K562 (cell line): Measurements from ENCODE around the gene IRS1. TPM values are rescaled to one million over a fixed set of nuclear protein-coding genes. Genes with fewer than 3 reads are reported as not detected.

Source experiments
- ATAC-seq: fragments of 200-7000 bp; cut with Tn5 transposase; 3 replicates; pipeline ENCODE4 v1.9.1; 2020; ENCODE audit warnings: moderate library complexity
- BruUV-seq: library from RNA; stranded (reverse); fragments of 400-500 nt; replicated peaks from 2 replicates; lab custom pipeline; 2021; lab: Mats Ljungman, UMichigan
- CTCF ChIA-PET: fragments of 300-600 bp; formaldehyde crosslinking; extraction: SDS; loops from one replicate; lab custom pipeline; 2021; ENCODE audit warnings: low intra/inter-chr PET ratio; lab: Yijun Ruan, JAX
- POLR2A ChIA-PET: fragments of 300-600, 350-650 bp; sonication (Branson Sonifier 250); formaldehyde crosslinking; extraction: SDS; loops from one replicate; lab custom pipeline; 2021; ENCODE audit warnings: antibody characterized with exemption, inconsistent platforms; lab: Yijun Ruan, JAX
- DNase-seq, 4 experiments: peaks; one replicate each; pipeline versions ENCODE4 v3.0.0 to v3.0.0-alpha.2; 2011 to 2018; ENCODE audit warnings: low spot score in 3 of 4, mixed read lengths in 3 of 4; ENCODE audit errors: extremely low read depth in 1 of 4
- FAIRE-seq: peaks from 2 replicates; lab custom pipeline; 2011; peaks lifted over from hg19 to GRCh38; lab: Jason Lieb, UNC
- H2AFZ ChIP-seq: 2 replicates; pipeline ENCODE4 v1.6.0; 2011; ENCODE audit warnings: low read depth, low read length, control low read depth, inconsistent platforms
- H3K27ac ChIP-seq: fragments of 200-600 bp; 3 replicates; pipeline ENCODE4 v1.8.0; 2011; ENCODE audit warnings: low read depth, mild to moderate bottlenecking, control low read depth, inconsistent platforms, low read length, moderate library complexity, mixed read lengths; ENCODE audit errors: extremely low read depth
- H3K27me3 ChIP-seq, 2 experiments: fragments of 300-600 bp in 1 of 2; 2 replicates in 1 of 2; 3 replicates in 1 of 2; pipeline versions ENCODE4 v1.6.0 to v1.8.0; 2011; ENCODE audit warnings: inconsistent platforms in 2 of 2, low read length in 2 of 2, mild to moderate bottlenecking in 1 of 2, mixed read lengths in 1 of 2, moderate library complexity in 1 of 2; ENCODE audit not compliant: control insufficient read depth in 2 of 2, insufficient read depth in 2 of 2
- H3K36me3 ChIP-seq: fragments of 300-600 bp; 3 replicates; pipeline ENCODE4 v1.8.0; 2011; ENCODE audit warnings: mild to moderate bottlenecking, low read length, inconsistent platforms; ENCODE audit not compliant: control insufficient read depth, insufficient read depth
- H3K4me1 ChIP-seq, 2 experiments: fragments of 200-600 bp in 1 of 2; replicated peaks in 1 of 2; 2 replicates in 1 of 2; 3 replicates in 1 of 2; pipeline versions ENCODE4 v1.5.1 to v1.8.0; 2011; ENCODE audit warnings: inconsistent platforms in 2 of 2, low read length in 2 of 2, mild to moderate bottlenecking in 1 of 2, mixed read lengths in 1 of 2, moderate library complexity in 1 of 2; ENCODE audit not compliant: control insufficient read depth in 2 of 2, insufficient read depth in 2 of 2
- H3K4me2 ChIP-seq: 2 replicates; pipeline ENCODE4 v1.6.1; 2011; ENCODE audit warnings: low read length, control low read depth, inconsistent platforms, mixed read lengths; ENCODE audit not compliant: insufficient read depth
- H3K4me3 ChIP-seq: fragments of 200-600 bp; sonication (generic), shearing (Covaris generic); 2 replicates; pipeline ENCODE4 v1.5.1; 2016; ENCODE audit warnings: control low read depth, inconsistent platforms
- H3K79me2 ChIP-seq: fragments of 200-600 bp; 3 replicates; pipeline ENCODE4 v1.8.0; 2011; ENCODE audit warnings: low read length, inconsistent platforms; ENCODE audit not compliant: control insufficient read depth, insufficient read depth
- H3K9ac ChIP-seq, 2 experiments: 2 replicates each; pipeline versions ENCODE4 v1.6.0 to v1.6.1; 2011; ENCODE audit warnings: low read depth in 2 of 2, low read length in 2 of 2, control low read depth in 1 of 2, inconsistent platforms in 1 of 2, mild to moderate bottlenecking in 1 of 2, mixed read lengths in 1 of 2; ENCODE audit not compliant: insufficient read depth in 1 of 2
- H3K9me1 ChIP-seq: one replicate; pipeline ENCODE4 v1.6.0; 2011; ENCODE audit warnings: inconsistent platforms, mild to moderate bottlenecking, low read length, moderate library complexity; ENCODE audit not compliant: control insufficient read depth, insufficient read depth
- H3K9me3 ChIP-seq: replicated peaks from 2 replicates; pipeline ENCODE4 v1.5.1; 2011; ENCODE audit warnings: low read depth, low read length, inconsistent platforms; ENCODE audit not compliant: control insufficient read depth, insufficient read depth
- H4K20me1 ChIP-seq: replicated peaks from 2 replicates; pipeline ENCODE4 v1.6.1; 2011; ENCODE audit warnings: low read length, inconsistent platforms, mixed read lengths; ENCODE audit not compliant: control insufficient read depth, insufficient read depth
- CC2D1A ChIP-seq: fragments of 450-650 bp; IDR thresholded peaks from 2 replicates; pipeline ENCODE4 v1.6.1; 2017; ENCODE audit warnings: mild to moderate bottlenecking
- CHD4 ChIP-seq: fragments of 200-600 bp; sonication (generic); IDR thresholded peaks from 3 replicates; pipeline ENCODE4 v1.6.1; 2012; ENCODE audit warnings: low read depth, mild to moderate bottlenecking, mixed read lengths, low read length, inconsistent platforms; ENCODE audit not compliant: insufficient read depth, insufficient replicate concordance, poor library complexity, severe bottlenecking
- ESRRA ChIP-seq: fragments of 450-650 bp; IDR thresholded peaks from 2 replicates; pipeline ENCODE4 v1.6.1; 2014; ENCODE audit warnings: low read depth, mild to moderate bottlenecking, moderate library complexity, borderline replicate concordance
- HCFC1 ChIP-seq: IDR thresholded peaks from 2 replicates; pipeline ENCODE4 v1.6.1; 2012; ENCODE audit warnings: low read depth, low read length, improper control_type of control experiment
- LARP7 ChIP-seq: fragments of 450-650 bp; IDR thresholded peaks from 2 replicates; pipeline ENCODE4 v1.6.1; 2016
- NELFE ChIP-seq: IDR thresholded peaks from 2 replicates; pipeline ENCODE4 v1.6.1; 2011; ENCODE audit warnings: mild to moderate bottlenecking; ENCODE audit not compliant: insufficient read depth, insufficient read length
- PPARD ChIP-seq: fragments of 250-450 bp; sonication (Bioruptor Pico); IDR thresholded peaks from 2 replicates; pipeline ENCODE4 v1.8.0; 2022; ENCODE audit warnings: inconsistent platforms, mild to moderate bottlenecking, moderate library complexity
- RBM25 ChIP-seq: fragments of 200-400 bp; formaldehyde crosslinking; IDR thresholded peaks from 2 replicates; pipeline ENCODE4 v1.6.1; 2018; ENCODE audit warnings: low read length, low read depth, moderate library complexity; ENCODE audit not compliant: severe bottlenecking
- SOX6 ChIP-seq: fragments of 450-650 bp; IDR thresholded peaks from 2 replicates; pipeline ENCODE4 v1.6.1; 2014; ENCODE audit warnings: mild to moderate bottlenecking
- TFAM ChIP-seq: fragments of 250-450 bp; sonication (Bioruptor Pico); conservative IDR thresholded peaks from 2 replicates; pipeline ENCODE4 v1.5.0; 2021; ENCODE audit warnings: mild to moderate bottlenecking, moderate library complexity
- WGBS: fragments of 100-300 bp; shearing (Covaris generic); methylation state at CpG from one replicate; pipeline ENCODE4 v1.1.6; 2016; ENCODE audit warnings: low coverage, mixed read lengths; ENCODE audit not compliant: insufficient coverage; ENCODE audit errors: missing lambda C conversion rate; 5-methylcytosine and 5-hydroxymethylcytosine counted together
- in situ Hi-C: fragments of 300-500 bp; cut with MboI; formaldehyde crosslinking; loops from 4 replicates; pipeline ENCODE4 v1.15.0; 2018; ENCODE audit warnings: inconsistent platforms, mixed read lengths
- intact Hi-C: fragments of 100-400 bp; cut with micrococcal nuclease; formaldehyde crosslinking; loops from 2 replicates; pipeline ENCODE4 v1.14.2; 2022
- polyA plus RNA-seq, 8 experiments: library from polyadenylated mRNA; depleted of rRNA in 4 of 8; stranded (reverse) in 5 of 8; unstranded in 3 of 8; fragments of >200 nt; fragmentation: Nextera tagmentation in 2 of 8; fragmentation: Illumina TruSeq in 1 of 8; extraction: Ambion mirVana in 2 of 8; extraction: Trizol in 1 of 8; gene quantifications; 2 replicates each; pipeline versions ENCODE4 v1.2.1 to v1.2.3, GENCODE V29; 2011 to 2014; ENCODE audit warnings: inconsistent platforms in 1 of 8, missing spikeins in 1 of 8
- total RNA-seq, 7 experiments: library from RNA; depleted of rRNA in 6 of 7; stranded (reverse); fragments of >200 nt in 6 of 7; fragmentation: Illumina TruSeq in 2 of 7; extraction: Trizol in 2 of 7; gene quantifications; 2 replicates each; pipeline versions ENCODE4 v1.2.1 to v1.2.3, GENCODE V29; 2011 to 2021; ENCODE audit warnings: low replicate concordance in 1 of 7
- TF ChIP-seq, protein P1 (sequence below): fragments of 450-650 bp; IDR thresholded peaks from 2 replicates; pipeline ENCODE4 v1.6.1; 2016
- TF ChIP-seq, protein P2 (sequence below): fragments of 450-650 bp; IDR thresholded peaks from 2 replicates; pipeline ENCODE4 v1.6.1; 2016; ENCODE audit warnings: mild to moderate bottlenecking

Gene IRS1
- total and polyA plus RNA-seq, 9 of the 15 experiments (the other 6 are each of a cell fraction or from before 2014, with no cell fraction given), result under 0.01 to 0.31 (median 0.08) TPM; not detected in 1

DNA sequence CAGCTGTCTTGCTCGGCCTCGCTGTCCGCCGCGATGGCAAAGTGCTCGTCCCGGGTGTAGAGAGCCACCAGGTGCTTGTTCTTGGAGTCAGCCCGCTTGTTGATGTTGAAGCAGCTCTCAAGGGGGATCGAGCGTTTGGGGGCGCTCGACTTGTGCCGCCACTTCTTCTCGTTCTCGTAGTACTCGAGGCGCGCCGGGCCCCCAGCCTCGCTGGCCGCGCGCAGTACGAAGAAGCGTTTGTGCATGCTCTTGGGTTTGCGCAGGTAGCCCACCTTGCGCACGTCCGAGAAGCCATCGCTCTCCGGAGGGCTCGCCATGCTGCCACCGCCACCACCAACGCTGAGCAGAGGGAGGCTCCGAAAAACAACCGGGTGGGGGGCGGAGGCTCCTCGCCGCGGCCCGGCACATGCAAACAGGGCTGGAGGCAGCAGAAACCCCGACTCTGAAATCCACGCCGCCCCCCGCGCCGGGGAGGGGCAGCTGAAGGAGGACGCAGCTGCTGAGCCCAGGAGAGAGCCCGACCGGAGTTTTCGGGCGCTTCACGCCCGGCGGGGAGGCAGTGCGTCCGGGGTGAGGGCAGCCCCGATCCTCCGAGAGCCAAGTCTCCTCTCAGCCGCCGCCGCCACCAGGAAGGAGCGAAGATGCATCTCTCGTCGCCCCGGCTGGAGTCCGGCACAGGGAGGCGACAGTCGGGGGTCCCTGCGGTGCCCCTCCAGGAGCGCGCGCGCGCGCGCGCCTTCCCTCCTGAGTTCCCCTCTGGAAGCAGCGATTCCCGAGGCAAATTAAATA lies 1.0 kb downstream of the IRS1 start:
- in situ Hi-C loops, result no loop called here
- H3K9me3 ChIP-seq, result no peaks in the 10 kb centered on the region
- ATAC-seq, result no peak
- POLR2A ChIA-PET, result no interaction called here
- FAIRE-seq, result no peak
- no peak for DNase-seq
- H3K4me1 ChIP-seq, result peaks cover 0 to 28% of the 10 kb centered on the region in 2 experiments; a peak in 2 of 5 replicates
- H3K79me2 ChIP-seq, result no peaks in the 10 kb centered on the region
- H3K27ac ChIP-seq, result no peak overlapping the region
- H3K4me3 ChIP-seq, result peak overlapping the region; percentile 43; the same call in 1 of the 2 replicates
- H3K4me2 ChIP-seq, result no peak overlapping the region
- no peaks in the 10 kb centered on the region for H3K36me3 ChIP-seq
- TF ChIP-seq LARP7 (no peak), HCFC1 (no peak), ESRRA (no peak), SOX6 (no peak)
- H3K9me1 ChIP-seq, result no peaks in the 10 kb centered on the region
- CTCF ChIA-PET, result interaction anchor here (0.6 kb wide), 1 partner anchor 909 kb away, joined by 3 read pairs; no protein-coding TSS in a partner anchor
- H4K20me1 ChIP-seq, result no peaks in the 10 kb centered on the region
- intact Hi-C loops, result no loop called here
- peak overlapping the region in 1 of 2 experiments; percentile 85; a peak in 2 of 4 replicates for H3K9ac ChIP-seq
- H3K27me3 ChIP-seq, result peaks cover 0 to 5% of the 10 kb centered on the region in 2 experiments; a peak in 1 of 5 replicates
- BruUV-seq, result no TSS peak
- no peak overlapping the region; the same call in 1 of the 2 replicates for H2AFZ ChIP-seq
- WGBS, result 98% methylated on average over 11 of the region's 80 CpGs

DNA sequence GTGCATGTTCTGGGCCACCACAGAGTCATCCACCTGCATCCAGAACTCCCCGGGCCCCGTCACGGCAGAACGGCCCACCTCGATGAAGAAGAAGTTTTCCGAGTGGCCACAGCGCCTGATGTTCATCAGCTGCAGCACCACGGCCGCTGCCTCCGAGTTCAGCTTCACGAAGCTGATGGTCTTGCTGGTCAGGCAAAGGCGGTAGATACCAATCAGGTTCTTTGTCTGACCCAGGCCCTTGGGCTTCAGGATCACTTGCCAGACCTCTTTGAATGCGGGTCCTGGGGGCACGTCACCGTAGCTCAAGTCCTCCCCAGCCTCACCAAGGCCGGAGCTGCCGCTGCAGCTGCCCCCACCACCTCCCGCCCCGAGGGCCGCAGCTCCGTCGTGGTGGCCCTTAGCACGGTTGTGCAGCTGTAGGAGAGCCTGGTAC lies 1.6 kb downstream of the IRS1 start:
- no peak for DNase-seq
- POLR2A ChIA-PET, result no interaction called here
- H3K9me3 ChIP-seq, result no peaks in the 10 kb centered on the region
- no peak overlapping the region for H3K4me2 ChIP-seq
- peaks cover 0 to 28% of the 10 kb centered on the region in 2 experiments; a peak in 2 of 5 replicates for H3K4me1 ChIP-seq
- 94% methylated on average over 5 of the region's 23 CpGs for WGBS
- ATAC-seq, result no peak
- intact Hi-C loops (no loop called here), in situ Hi-C loops (no loop called here)
- no peaks in the 10 kb centered on the region for H4K20me1 ChIP-seq
- CTCF ChIA-PET, result interaction anchor here (0.6 kb wide), 1 partner anchor 908 kb away, joined by 3 read pairs; no protein-coding TSS in a partner anchor
- FAIRE-seq, result no peak
- no peak overlapping the region for H3K27ac ChIP-seq
- H2AFZ ChIP-seq, result no peak overlapping the region
- H3K79me2 ChIP-seq, result no peaks in the 10 kb centered on the region
- H3K9me1 ChIP-seq, result no peaks in the 10 kb centered on the region
- H3K27me3 ChIP-seq, result peaks cover 0 to 5% of the 10 kb centered on the region in 2 experiments; a peak in 1 of 5 replicates
- BruUV-seq, result no TSS peak
- H3K4me3 ChIP-seq, result no peak overlapping the region
- no peaks in the 10 kb centered on the region for H3K36me3 ChIP-seq
- no peak overlapping the region for H3K9ac ChIP-seq
- TF ChIP-seq, protein P1, sequence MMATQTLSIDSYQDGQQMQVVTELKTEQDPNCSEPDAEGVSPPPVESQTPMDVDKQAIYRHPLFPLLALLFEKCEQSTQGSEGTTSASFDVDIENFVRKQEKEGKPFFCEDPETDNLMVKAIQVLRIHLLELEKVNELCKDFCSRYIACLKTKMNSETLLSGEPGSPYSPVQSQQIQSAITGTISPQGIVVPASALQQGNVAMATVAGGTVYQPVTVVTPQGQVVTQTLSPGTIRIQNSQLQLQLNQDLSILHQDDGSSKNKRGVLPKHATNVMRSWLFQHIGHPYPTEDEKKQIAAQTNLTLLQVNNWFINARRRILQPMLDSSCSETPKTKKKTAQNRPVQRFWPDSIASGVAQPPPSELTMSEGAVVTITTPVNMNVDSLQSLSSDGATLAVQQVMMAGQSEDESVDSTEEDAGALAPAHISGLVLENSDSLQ, result no peak
- TF ChIP-seq, protein P2, sequence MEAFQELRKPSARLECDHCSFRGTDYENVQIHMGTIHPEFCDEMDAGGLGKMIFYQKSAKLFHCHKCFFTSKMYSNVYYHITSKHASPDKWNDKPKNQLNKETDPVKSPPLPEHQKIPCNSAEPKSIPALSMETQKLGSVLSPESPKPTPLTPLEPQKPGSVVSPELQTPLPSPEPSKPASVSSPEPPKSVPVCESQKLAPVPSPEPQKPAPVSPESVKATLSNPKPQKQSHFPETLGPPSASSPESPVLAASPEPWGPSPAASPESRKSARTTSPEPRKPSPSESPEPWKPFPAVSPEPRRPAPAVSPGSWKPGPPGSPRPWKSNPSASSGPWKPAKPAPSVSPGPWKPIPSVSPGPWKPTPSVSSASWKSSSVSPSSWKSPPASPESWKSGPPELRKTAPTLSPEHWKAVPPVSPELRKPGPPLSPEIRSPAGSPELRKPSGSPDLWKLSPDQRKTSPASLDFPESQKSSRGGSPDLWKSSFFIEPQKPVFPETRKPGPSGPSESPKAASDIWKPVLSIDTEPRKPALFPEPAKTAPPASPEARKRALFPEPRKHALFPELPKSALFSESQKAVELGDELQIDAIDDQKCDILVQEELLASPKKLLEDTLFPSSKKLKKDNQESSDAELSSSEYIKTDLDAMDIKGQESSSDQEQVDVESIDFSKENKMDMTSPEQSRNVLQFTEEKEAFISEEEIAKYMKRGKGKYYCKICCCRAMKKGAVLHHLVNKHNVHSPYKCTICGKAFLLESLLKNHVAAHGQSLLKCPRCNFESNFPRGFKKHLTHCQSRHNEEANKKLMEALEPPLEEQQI, result no peak
- TF ChIP-seq CC2D1A (no peak), PPARD (CRISPR knock-in tag) (no peak), TFAM (CRISPR knock-in tag) (no peak), CHD4 (no peak), RBM25 (no peak), NELFE (no peak)
